ENCODE results near the gene STK24. TPM values are rescaled to one million over a fixed set of nuclear protein-coding genes. Genes with fewer than 3 reads are reported as not detected.

The STK24 gene
- total and polyA plus RNA-seq, 10 of the 15 experiments (the other 5 are each of a cell fraction or from before 2014, with no cell fraction given) = 7.5 to 115 (median 52.9) TPM

- TF ChIP-seq REST (IDR thresholded peaks at IDR 0.05; ENCODE audit: low read depth, low read length) (no peak), BCL11A (IDR thresholded peaks at IDR 0.05; ENCODE audit: low read depth, low read length) (no peak), NFXL1 (IDR thresholded peaks at IDR 0.05; ENCODE audit: borderline replicate concordance) (no peak), NR2F1 (conservative IDR thresholded peaks at IDR 0.05) (no peak), CREM (IDR thresholded peaks at IDR 0.05; ENCODE audit: low read depth) (no peak), IKZF2 (IDR thresholded peaks at IDR 0.05) (peak; percentile 37 to 80), JUNB (IDR thresholded peaks at IDR 0.05) (0 out of 2 replicates have a peak, but pooled peaks have one; percentile 23), STAT3 (IDR thresholded peaks at IDR 0.05; ENCODE audit: low read depth, low read length) (no peak), MLLT1 (IDR thresholded peaks at IDR 0.05) (no peak), KDM1A (IDR thresholded peaks at IDR 0.05; ENCODE audit: borderline replicate concordance) (no peak), NFIC (IDR thresholded peaks at IDR 0.05; ENCODE audit: low read depth, low read length) (0 out of 2 replicates have a peak, but pooled peaks have one; percentile 32), IRF4 (IDR thresholded peaks at IDR 0.05; ENCODE audit: low read depth, low read length) (no peak), HDAC2 (IDR thresholded peaks at IDR 0.05) (no peak), ZNF592 (IDR thresholded peaks at IDR 0.05) (no peak), SIX5 (IDR thresholded peaks at IDR 0.05; ENCODE audit: low read depth, low read length, severe bottlenecking) (no peak), DPF2 (IDR thresholded peaks at IDR 0.05) (no peak), SIN3A (IDR thresholded peaks at IDR 0.05; ENCODE audit: low read depth, low read length) (no peak), PAX8 (IDR thresholded peaks at IDR 0.05) (no peak), RAD21 (IDR thresholded peaks at IDR 0.05; ENCODE audit: insufficient read depth, low read depth, low read length) (0 out of 2 replicates have a peak, but pooled peaks have one; percentile 1), SMARCA5 (IDR thresholded peaks at IDR 0.05) (no peak), NKRF (conservative IDR thresholded peaks at IDR 0.05) (no peak), FOS (IDR thresholded peaks at IDR 0.05; ENCODE audit: borderline replicate concordance, extremely low read depth, insufficient read length) (no peak), NR2C1 (IDR thresholded peaks at IDR 0.05) (no peak)
Measured at GRCh38 chr13:98514288-98514687, 62.6 kb downstream of the STK24 start (continued).
